SIG-M5 treated with dmso at 0.1 percent for 504 hours (cell line): Measurements from ENCODE around the gene ERI2.
"Not testable (repeated sequence)": the region's sequence is repeated elsewhere in the genome, so short reads cannot be mapped to it uniquely, and the experiment has no call there.

Experiments used
- DNase-seq: peaks from one replicate; lab custom pipeline; 2025; ENCODE audit not compliant: unreplicated experiment; lab: John Stamatoyannopoulos, UW

The ERI2 gene

GRCh38 chr16:20766294-20766693, 40.0 kb downstream of the ERI2 start:
- DNase-seq, result no peak

GRCh38 chr16:20765732-20766131, 40.5 kb downstream of the ERI2 start:
- DNase-seq, result no peak

- not testable (repeated sequence) for DNase-seq
Measured at GRCh38 chr16:20764448-20764847, 41.8 kb downstream of the ERI2 start.

- peak; percentile 80 for DNase-seq
Measured at GRCh38 chr16:20763461-20764232, 42.6 kb downstream of the ERI2 start, which contains the start of gene ACSM3. Gene ACSM3, plus strand, starts transcription at chr16:20764014. Its CDS starts 6,021 bp downstream, at chr16:20770035.

- DNase-seq, result no peak
Measured at GRCh38 chr16:20762404-20763123, 43.7 kb downstream of the ERI2 start.

GRCh38 chr16:20761175-20761574, 45.1 kb downstream of the ERI2 start:
- DNase-seq, result no peak

GRCh38 chr16:20760346-20760745, 45.9 kb downstream of the ERI2 start:
- no peak for DNase-seq

- not testable (repeated sequence) for DNase-seq
Measured at GRCh38 chr16:20755799-20756198, 50.5 kb downstream of the ERI2 start.

GRCh38 chr16:20755238-20755637, 51.0 kb downstream of the ERI2 start:
- no peak for DNase-seq

- DNase-seq, result no peak
Measured at GRCh38 chr16:20753727-20754126, 52.5 kb downstream of the ERI2 start.

- DNase-seq, result no peak
Measured at GRCh38 chr16:20750558-20750957, 55.7 kb downstream of the ERI2 start.

GRCh38 chr16:20749474-20749873, 56.8 kb downstream of the ERI2 start:
- DNase-seq, result no peak

- peak; percentile 90 for DNase-seq
Measured at GRCh38 chr16:20747030-20747816, 59.0 kb downstream of the ERI2 start.

- DNase-seq, result no peak
Measured at GRCh38 chr16:20746461-20746860, 59.8 kb downstream of the ERI2 start.
